Psoas muscle (tissue), 8 donors: ENCODE results near the gene TIFAB. TPM values are rescaled to one million over a fixed set of nuclear protein-coding genes. Genes with fewer than 3 reads are reported as not detected.

Experiments
- ATAC-seq, 4 donors: fragments of 200-7000 bp; cut with Tn5 transposase; one replicate each; pipeline ENCODE4 v1.9.1; 2020; ENCODE audit warnings: moderate library complexity in 3 of 4, mild to moderate bottlenecking in 2 of 4
- DNase-seq, 2 donors: peaks; one replicate each; pipeline ENCODE4 v3.0.0-alpha.2; 2020
- H3K27ac ChIP-seq: fragments of 200-600 bp; one replicate; pipeline ENCODE4 v1.8.0; 2022
- H3K27me3 ChIP-seq, 3 donors: fragments of 200-600 bp in 1 of 3; one replicate each; pipeline versions ENCODE4 v1.6.1 to v1.8.0; 2013 to 2022; ENCODE audit warnings: low read length in 2 of 3, mild to moderate bottlenecking in 2 of 3, moderate library complexity in 1 of 3; ENCODE audit not compliant: insufficient read depth in 3 of 3
- H3K36me3 ChIP-seq, 2 donors: fragments of 200-600 bp in 1 of 2; one replicate each; pipeline versions ENCODE4 v1.6.1 to v1.8.0; 2013 to 2022; ENCODE audit warnings: low read depth in 1 of 2, mild to moderate bottlenecking in 1 of 2, moderate library complexity in 1 of 2; ENCODE audit not compliant: insufficient read depth in 1 of 2
- H3K4me1 ChIP-seq: fragments of 200-600 bp; one replicate; pipeline ENCODE4 v1.8.0; 2022
- H3K4me3 ChIP-seq: fragments of 200-600 bp; one replicate; pipeline ENCODE4 v1.8.0; 2022; ENCODE audit warnings: mild to moderate bottlenecking
- H3K9me3 ChIP-seq: fragments of 200-600 bp; one replicate; pipeline ENCODE4 v1.8.0; 2022
- CTCF ChIP-seq: fragments of 200-600 bp; IDR thresholded peaks from one replicate; pipeline ENCODE4 v1.8.0; 2022; ENCODE audit warnings: antibody characterized with exemption
- WGBS, 3 donors: extraction: QIAGEN DNeasy Blood & Tissue Kit; methylation state at CpG; one replicate each; pipeline versions ENCODE4 v1.1.6 to v1.1.7; 2013; 5-methylcytosine and 5-hydroxymethylcytosine counted together
- intact Hi-C, 2 donors: fragments of 100-400 bp; cut with DNase I; formaldehyde crosslinking; loops; one replicate each; pipeline versions ENCODE4 v1.11.0 to v1.14.2; 2022
- polyA plus RNA-seq, 3 donors: library from polyadenylated mRNA; stranded (reverse); fragments of 200-250 nt; gene quantifications; one replicate each; pipeline ENCODE4 v1.2.3, GENCODE V29; 2013
- total RNA-seq, 4 donors: library from RNA; stranded (reverse); fragmentation: NEBNext Ultra II Directional in 2 of 4; extraction: Animal tissue kit (Norgen Biotek cat#: 25700) in 2 of 4; gene quantifications; one replicate each; pipeline versions ENCODE4 v1.2.1 to v1.2.4, GENCODE V29; 2021 to 2023
- donor health status: healthy with polysubstance abuse.
- donor health status: DM: no; HTN: no; CAD: no; lungs with moderate emphysema.
- donor health status: Bipolar disorder and iron deficiency.
- donor health status: healthy.
- donor health status: DM: yes; HTN: yes; CAD: no.
- donor health status: DM: no; HTN: no; CAD: no.
- donor health status: DM: no; HTN: no; CAD: no.
- donor health status: DM: yes; HTN: yes; CAD: no.

The TIFAB gene
- total and polyA plus RNA-seq, 7 donors: under 0.01 TPM; not detected in 6

GRCh38 chr5:135448791-135449507 is 3.2 kb downstream of the TIFAB start:
- Histone ChIP-seq H3K36me3 (no peaks in the 10 kb centered on the region), H3K4me1 (no peaks in the 10 kb centered on the region), H3K4me3 (no peak overlapping the region), H3K27ac (no peak overlapping the region), H3K27me3 (no peaks in the 10 kb centered on the region), H3K9me3 (no peaks in the 10 kb centered on the region)
- 69 to 83% (median 80%) methylated on average over 9 of the region's 9 CpGs for WGBS, 3 donors
- intact Hi-C loops: no loop called here
- no peak for ATAC-seq
- no peak for DNase-seq
- no peak for TF ChIP-seq CTCF

- H3K4me3 ChIP-seq: no peak overlapping the region
- intact Hi-C loops: no loop called here
- no peak for ATAC-seq
- H3K36me3 ChIP-seq: no peaks in the 10 kb centered on the region
- no peak for TF ChIP-seq CTCF
- no peaks in the 10 kb centered on the region for H3K27me3 ChIP-seq
- WGBS, 3 donors: 78 to 82% (median 79%) methylated on average over 9 of the region's 9 CpGs
- H3K9me3 ChIP-seq: no peaks in the 10 kb centered on the region
- no peak overlapping the region for H3K27ac ChIP-seq
- DNase-seq: no peak
- H3K4me1 ChIP-seq: peaks cover 4% of the 10 kb centered on the region
These were observed 3.9 kb downstream of the TIFAB start for GRCh38 chr5:135448071-135448739.

DNA sequence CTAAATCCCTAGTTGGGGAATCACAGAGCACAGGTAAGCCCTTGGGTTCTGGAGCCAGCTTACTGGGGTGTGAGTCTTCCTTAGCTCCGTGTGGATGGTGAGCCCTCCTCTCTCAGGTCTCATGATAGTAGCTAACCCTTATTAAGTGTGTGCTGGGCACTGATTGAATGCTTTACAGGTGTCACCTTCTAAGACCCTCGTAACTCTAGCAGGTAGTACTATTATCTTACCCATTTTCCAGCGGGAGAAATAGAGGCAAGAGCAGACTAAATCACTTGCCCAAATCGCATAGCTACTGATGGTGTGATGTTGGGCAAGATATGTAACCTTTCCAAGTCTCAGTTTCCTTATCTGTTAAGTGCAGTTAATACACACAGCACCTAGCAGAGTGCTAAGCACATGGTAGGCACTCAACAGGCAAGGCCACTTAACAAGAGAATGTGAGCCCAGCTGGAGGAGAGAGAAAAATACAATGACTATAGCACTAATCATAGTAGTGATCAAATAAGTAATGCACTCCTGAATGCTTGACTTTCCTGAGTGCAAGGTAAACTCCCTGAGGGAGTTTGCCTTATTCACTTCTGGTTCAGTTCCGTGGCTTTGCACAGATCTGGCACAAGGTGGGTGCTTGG is 4.7 kb downstream of the TIFAB start, which contains the start of gene DCANP1:
TSS of gene DCANP1 (minus strand) at position 51 of the 632 bp plus-strand sequence. CDS start 240 bp downstream, outside the sequence.
- Histone ChIP-seq H3K9me3 (no peaks in the 10 kb centered on the region), H3K4me3 (no peak within 1 kb of the TSS), H3K4me1 (peaks cover 4% of the 10 kb centered on the region), H3K36me3 (no peaks in the 10 kb centered on the region), H3K27ac (no peak within 1 kb of the TSS), H3K27me3 (no peaks in the 10 kb centered on the region)
- 90 to 91% (median 90%) methylated on average over 5 of the region's 5 CpGs for WGBS, 3 donors
- intact Hi-C loops: no loop called here
- DNase-seq (no peak), ATAC-seq (no peak)
- TF ChIP-seq CTCF: no peak

DNA sequence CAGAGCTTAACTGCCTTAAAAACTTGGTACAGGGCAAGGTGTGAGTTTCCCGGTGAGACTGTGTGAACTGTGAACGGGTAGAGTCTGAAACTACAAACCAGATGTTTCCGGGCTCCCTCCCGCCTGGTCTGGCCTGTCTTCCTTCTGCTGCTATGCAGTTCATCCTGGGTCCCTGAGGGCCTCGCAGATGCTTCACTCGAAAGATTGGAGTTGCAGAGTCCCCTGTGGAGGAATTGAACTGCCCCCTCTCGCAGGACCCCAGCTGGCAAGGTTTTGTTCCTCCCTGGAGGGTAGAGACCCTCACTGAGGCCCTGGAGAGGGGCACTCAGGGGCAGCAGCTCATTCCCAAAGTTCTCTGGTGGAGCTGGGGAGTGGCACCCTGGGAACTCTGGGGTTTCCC is 5.5 kb downstream of the TIFAB start:
- peaks cover 4% of the 10 kb centered on the region for H3K4me1 ChIP-seq
- no peak overlapping the region for H3K4me3 ChIP-seq
- no peaks in the 10 kb centered on the region for H3K36me3 ChIP-seq
- H3K9me3 ChIP-seq: no peaks in the 10 kb centered on the region
- TF ChIP-seq CTCF: no peak
- 44 to 62% (median 47%) methylated on average over 7 of the region's 7 CpGs for WGBS, 3 donors
- H3K27me3 ChIP-seq: no peaks in the 10 kb centered on the region
- no peak for DNase-seq
- intact Hi-C loops: no loop called here
- no peak for ATAC-seq
- H3K27ac ChIP-seq: no peak overlapping the region
